AG04450 (cell line): ENCODE data around the gene LHX1. TPM values are rescaled to one million over a fixed set of nuclear protein-coding genes. Genes with fewer than 3 reads are reported as not detected.

Source experiments
- CTCF ChIA-PET: fragments of 300-600, 350-600 bp; formaldehyde crosslinking; extraction: SDS; loops from one replicate; lab custom pipeline; 2022; ENCODE audit warnings: antibody characterized with exemption, inconsistent platforms; lab: Charles Lee
- POLR2A ChIA-PET: fragments of 350-600 bp; formaldehyde crosslinking; extraction: SDS; loops from one replicate; lab custom pipeline; 2021; ENCODE audit warnings: antibody characterized with exemption, inconsistent platforms; lab: Yijun Ruan, JAX
- DNase-seq: peaks from one replicate; pipeline ENCODE4 v3.0.0-alpha.2; 2011; ENCODE audit warnings: low read depth, low spot score
- H3K27ac ChIP-seq: one replicate; pipeline ENCODE4 v1.5.1; 2012; ENCODE audit warnings: low read depth, low read length, control low read depth
- H3K27me3 ChIP-seq: one replicate; pipeline ENCODE4 v1.6.0; 2012; ENCODE audit warnings: low read length; ENCODE audit not compliant: control insufficient read depth, insufficient read depth
- H3K4me3 ChIP-seq: 2 replicates; pipeline ENCODE4 v1.5.1; 2011; ENCODE audit warnings: mild to moderate bottlenecking, low read depth, low read length, control low read depth
- H3K9me3 ChIP-seq: 2 replicates; pipeline ENCODE4 v1.5.1; 2012; ENCODE audit warnings: low read length; ENCODE audit not compliant: control insufficient read depth, insufficient read depth
- polyA plus RNA-seq: library from polyadenylated mRNA; depleted of rRNA; stranded (reverse); fragments of >200 nt; gene quantifications from 2 replicates; pipeline ENCODE4 v1.2.3, GENCODE V29; 2011
- TF ChIP-seq, protein P1 (sequence below): IDR thresholded peaks from 2 replicates; pipeline ENCODE4 v1.5.1; 2011; ENCODE audit warnings: low read depth, low read length, control low read depth, inconsistent platforms

The LHX1 gene
- polyA plus RNA-seq, 1 experiment, result not detected

- no peak for DNase-seq
- peaks cover 6% of the 10 kb centered on the region for H3K27me3 ChIP-seq
- CTCF ChIA-PET, result no interaction called here
- H3K27ac ChIP-seq, result no peak overlapping the region
- no peak overlapping the region for H3K4me3 ChIP-seq
- H3K9me3 ChIP-seq, result no peaks in the 10 kb centered on the region
- TF ChIP-seq, protein P1, sequence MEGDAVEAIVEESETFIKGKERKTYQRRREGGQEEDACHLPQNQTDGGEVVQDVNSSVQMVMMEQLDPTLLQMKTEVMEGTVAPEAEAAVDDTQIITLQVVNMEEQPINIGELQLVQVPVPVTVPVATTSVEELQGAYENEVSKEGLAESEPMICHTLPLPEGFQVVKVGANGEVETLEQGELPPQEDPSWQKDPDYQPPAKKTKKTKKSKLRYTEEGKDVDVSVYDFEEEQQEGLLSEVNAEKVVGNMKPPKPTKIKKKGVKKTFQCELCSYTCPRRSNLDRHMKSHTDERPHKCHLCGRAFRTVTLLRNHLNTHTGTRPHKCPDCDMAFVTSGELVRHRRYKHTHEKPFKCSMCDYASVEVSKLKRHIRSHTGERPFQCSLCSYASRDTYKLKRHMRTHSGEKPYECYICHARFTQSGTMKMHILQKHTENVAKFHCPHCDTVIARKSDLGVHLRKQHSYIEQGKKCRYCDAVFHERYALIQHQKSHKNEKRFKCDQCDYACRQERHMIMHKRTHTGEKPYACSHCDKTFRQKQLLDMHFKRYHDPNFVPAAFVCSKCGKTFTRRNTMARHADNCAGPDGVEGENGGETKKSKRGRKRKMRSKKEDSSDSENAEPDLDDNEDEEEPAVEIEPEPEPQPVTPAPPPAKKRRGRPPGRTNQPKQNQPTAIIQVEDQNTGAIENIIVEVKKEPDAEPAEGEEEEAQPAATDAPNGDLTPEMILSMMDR, result no peak
- POLR2A ChIA-PET, result no interaction called here
Measured at GRCh38 chr17:36922175-36922574, 15.1 kb upstream of the LHX1 start.

GRCh38 chr17:36923814-36924221, 13.5 kb upstream of the LHX1 start:
- CTCF ChIA-PET, result interaction anchor here (0.7 kb wide), 1 partner anchor 398 kb away, joined by 9 read pairs; no protein-coding TSS in a partner anchor
- no peaks in the 10 kb centered on the region for H3K9me3 ChIP-seq
- H3K27me3 ChIP-seq, result peaks cover 21% of the 10 kb centered on the region
- POLR2A ChIA-PET, result interaction anchor here (1.5 kb wide), 1 partner anchor 25 kb away, joined by 7 read pairs; the partner anchor contains the start of gene AATF
- no peak for DNase-seq
- H3K27ac ChIP-seq, result no peak overlapping the region
- H3K4me3 ChIP-seq, result no peak overlapping the region
- TF ChIP-seq, protein P1, result no peak

DNA sequence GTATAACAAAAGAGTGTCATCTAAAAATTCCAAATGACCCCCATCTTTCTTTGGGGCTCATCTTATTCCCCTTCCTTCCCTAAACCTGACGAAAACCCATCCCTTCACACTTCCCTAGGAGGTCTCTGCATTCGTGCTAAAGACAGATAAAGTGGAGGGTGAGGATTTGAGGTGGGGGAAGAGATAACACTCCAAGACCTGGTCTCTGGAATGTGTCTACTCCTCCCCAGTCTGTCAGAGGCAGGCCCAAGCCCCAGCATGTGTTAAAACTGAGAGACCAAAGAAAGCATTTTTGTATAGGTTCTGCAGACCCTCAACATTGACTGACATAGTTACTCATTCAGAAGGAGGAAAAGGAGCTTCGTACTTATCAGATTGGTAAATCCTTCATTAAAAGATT, 11.0 kb upstream of the LHX1 start:
- POLR2A ChIA-PET, result no interaction called here

GRCh38 chr17:36926701-36927100, 10.6 kb upstream of the LHX1 start:
- H3K27me3 ChIP-seq, result peaks cover 50% of the 10 kb centered on the region
- H3K9me3 ChIP-seq, result no peaks in the 10 kb centered on the region
- no peak overlapping the region for H3K4me3 ChIP-seq
- POLR2A ChIA-PET, result no interaction called here
- DNase-seq, result no peak
- TF ChIP-seq, protein P1, result no peak
- H3K27ac ChIP-seq, result no peak overlapping the region
- CTCF ChIA-PET, result interaction anchor here (0.6 kb wide), 1 partner anchor 1322 kb away, joined by 8 read pairs; no protein-coding TSS in a partner anchor

More for the DNA sequence above, 11.0 kb upstream of the LHX1 start:
- Histone ChIP-seq H3K9me3 (no peaks in the 10 kb centered on the region), H3K27ac (no peak overlapping the region), H3K27me3 (peaks cover 45% of the 10 kb centered on the region), H3K4me3 (no peak overlapping the region)
- CTCF ChIA-PET, result interaction anchor here (0.6 kb wide), 1 partner anchor 1322 kb away, joined by 8 read pairs; no protein-coding TSS in a partner anchor
- DNase-seq, result no peak
- TF ChIP-seq, protein P1, result no peak

DNA sequence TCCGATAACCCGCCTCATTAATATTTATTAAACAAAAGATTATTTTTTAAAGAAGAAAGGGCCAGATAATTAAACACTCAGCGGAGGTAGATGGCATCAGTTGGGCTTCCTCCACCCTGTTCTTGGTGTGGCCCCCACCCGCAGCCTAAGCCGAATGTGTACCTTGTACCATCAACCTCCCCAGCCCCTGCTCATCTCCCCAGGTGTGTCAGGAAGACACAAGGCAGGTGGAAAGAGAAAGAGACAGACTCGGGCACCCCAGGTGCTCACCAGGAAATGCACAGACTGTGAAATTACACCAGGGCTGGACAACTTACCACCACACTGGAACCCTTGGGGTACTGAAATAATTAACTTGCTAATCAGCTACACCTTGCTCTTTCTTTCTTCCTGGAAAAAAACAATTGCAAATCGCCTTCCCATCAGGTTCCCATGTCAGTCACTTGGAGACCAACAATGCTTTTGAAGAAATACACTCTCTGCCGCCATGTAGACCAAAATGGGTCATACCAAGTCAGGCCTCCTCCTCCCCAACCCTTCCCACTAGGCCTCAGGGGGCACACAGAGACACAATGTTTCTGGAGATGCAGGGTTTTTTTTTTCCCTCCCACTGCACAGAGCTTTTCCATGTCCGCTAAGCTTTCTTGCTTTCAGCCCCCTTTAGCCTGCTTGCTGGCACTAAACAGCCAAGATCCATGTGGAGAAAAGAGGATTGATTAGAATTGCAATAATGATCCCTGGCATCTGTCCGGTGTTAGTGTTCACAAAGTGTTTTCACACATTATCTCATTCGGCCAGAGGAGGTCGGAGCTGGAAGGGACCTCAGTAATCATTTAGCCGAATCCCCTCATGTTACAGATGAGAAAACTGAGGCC, 8.6 kb upstream of the LHX1 start:
- POLR2A ChIA-PET, result no interaction called here
- no peak for DNase-seq
- H3K27me3 ChIP-seq, result peaks cover 69% of the 10 kb centered on the region
- no peak overlapping the region for H3K27ac ChIP-seq
- CTCF ChIA-PET, result interaction anchor here (0.8 kb wide), 1 partner anchor 326 kb away, joined by 5 read pairs; no protein-coding TSS in a partner anchor
- TF ChIP-seq, protein P1, result no peak
- no peak overlapping the region for H3K4me3 ChIP-seq
- H3K9me3 ChIP-seq, result no peaks in the 10 kb centered on the region; the same call in 1 of the 2 replicates
